Activated naive CD4-positive, alpha-beta T cell treated with anti-CD3 and anti-CD28 coated beads, Interleukin-2, amount 50 U/mL, for 24 hours (primary cell): ENCODE results near the gene MYH13.

Experiments
- H3K27ac Mint-ChIP-seq: one replicate; pipeline ENCODE4 v1.8.0; 2021; ENCODE audit warnings: mild to moderate bottlenecking, mixed read lengths
- H3K27me3 Mint-ChIP-seq: one replicate; pipeline ENCODE4 v1.8.0; 2021; ENCODE audit warnings: mixed read lengths
- H3K36me3 Mint-ChIP-seq: one replicate; pipeline ENCODE4 v1.8.0; 2021; ENCODE audit warnings: mixed read lengths
- H3K4me1 Mint-ChIP-seq: one replicate; pipeline ENCODE4 v1.8.0; 2021; ENCODE audit warnings: mixed read lengths
- H3K4me3 Mint-ChIP-seq: one replicate; pipeline ENCODE4 v1.8.0; 2021; ENCODE audit warnings: mild to moderate bottlenecking, mixed read lengths
- H3K9me3 Mint-ChIP-seq: one replicate; pipeline ENCODE4 v1.8.0; 2021; ENCODE audit warnings: mixed read lengths

MYH13 gene

GRCh38 chr17:10325031-10325695 lies 47.6 kb downstream of the MYH13 start:
- Mint-ChIP-seq H3K4me1 (no peaks in the 10 kb centered on the region), H3K27ac (no peak overlapping the region), H3K27me3 (peaks cover 2% of the 10 kb centered on the region), H3K9me3 (peaks cover 7% of the 10 kb centered on the region), H3K4me3 (no peak overlapping the region), H3K36me3 (no peaks in the 10 kb centered on the region)

GRCh38 chr17:10323812-10324610 lies 48.8 kb downstream of the MYH13 start:
- H3K27me3 Mint-ChIP-seq, result no peaks in the 10 kb centered on the region
- H3K9me3 Mint-ChIP-seq, result peaks cover 2% of the 10 kb centered on the region
- H3K27ac Mint-ChIP-seq, result no peak overlapping the region
- no peak overlapping the region for H3K4me3 Mint-ChIP-seq
- no peaks in the 10 kb centered on the region for H3K36me3 Mint-ChIP-seq
- H3K4me1 Mint-ChIP-seq, result no peaks in the 10 kb centered on the region

- H3K4me3 Mint-ChIP-seq, result no peak overlapping the region
- peaks cover 3% of the 10 kb centered on the region for H3K27me3 Mint-ChIP-seq
- H3K36me3 Mint-ChIP-seq, result no peaks in the 10 kb centered on the region
- H3K9me3 Mint-ChIP-seq, result no peaks in the 10 kb centered on the region
- H3K4me1 Mint-ChIP-seq, result no peaks in the 10 kb centered on the region
- H3K27ac Mint-ChIP-seq, result no peak overlapping the region
Observed at GRCh38 chr17:10318535-10318934, 54.3 kb downstream of the MYH13 start.

GRCh38 chr17:10317543-10317834 lies 55.3 kb downstream of the MYH13 start:
- Mint-ChIP-seq H3K9me3 (no peaks in the 10 kb centered on the region), H3K36me3 (no peaks in the 10 kb centered on the region), H3K27ac (no peak overlapping the region), H3K4me1 (no peaks in the 10 kb centered on the region), H3K4me3 (no peak overlapping the region), H3K27me3 (peaks cover 3% of the 10 kb centered on the region)

GRCh38 chr17:10316801-10317542 lies 55.8 kb downstream of the MYH13 start:
- Mint-ChIP-seq H3K4me3 (no peak overlapping the region), H3K4me1 (no peaks in the 10 kb centered on the region), H3K27ac (no peak overlapping the region), H3K36me3 (no peaks in the 10 kb centered on the region), H3K9me3 (no peaks in the 10 kb centered on the region), H3K27me3 (peaks cover 3% of the 10 kb centered on the region)

GRCh38 chr17:10314329-10314728 lies 58.5 kb downstream of the MYH13 start:
- no peaks in the 10 kb centered on the region for H3K4me1 Mint-ChIP-seq
- H3K36me3 Mint-ChIP-seq, result no peaks in the 10 kb centered on the region
- H3K27ac Mint-ChIP-seq, result no peak overlapping the region
- H3K4me3 Mint-ChIP-seq, result no peak overlapping the region
- peaks cover 3% of the 10 kb centered on the region for H3K27me3 Mint-ChIP-seq
- no peaks in the 10 kb centered on the region for H3K9me3 Mint-ChIP-seq

- no peaks in the 10 kb centered on the region for H3K4me1 Mint-ChIP-seq
- no peak overlapping the region for H3K27ac Mint-ChIP-seq
- H3K36me3 Mint-ChIP-seq, result no peaks in the 10 kb centered on the region
- H3K4me3 Mint-ChIP-seq, result no peak overlapping the region
- no peaks in the 10 kb centered on the region for H3K9me3 Mint-ChIP-seq
- H3K27me3 Mint-ChIP-seq, result peaks cover 3% of the 10 kb centered on the region
Observed at GRCh38 chr17:10313037-10313672, 59.7 kb downstream of the MYH13 start.

GRCh38 chr17:10311131-10311530 lies 61.7 kb downstream of the MYH13 start:
- Mint-ChIP-seq H3K4me1 (no peaks in the 10 kb centered on the region), H3K4me3 (no peak overlapping the region), H3K36me3 (no peaks in the 10 kb centered on the region), H3K27me3 (peaks cover 3% of the 10 kb centered on the region), H3K9me3 (no peaks in the 10 kb centered on the region), H3K27ac (no peak overlapping the region)

GRCh38 chr17:10309003-10309974 lies 63.5 kb downstream of the MYH13 start:
- no peaks in the 10 kb centered on the region for H3K9me3 Mint-ChIP-seq
- no peak overlapping the region for H3K27ac Mint-ChIP-seq
- H3K4me1 Mint-ChIP-seq, result no peaks in the 10 kb centered on the region
- no peaks in the 10 kb centered on the region for H3K36me3 Mint-ChIP-seq
- no peak overlapping the region for H3K4me3 Mint-ChIP-seq
- H3K27me3 Mint-ChIP-seq, result no peaks in the 10 kb centered on the region

GRCh38 chr17:10306585-10306984 lies 66.2 kb downstream of the MYH13 start:
- Mint-ChIP-seq H3K4me3 (no peak overlapping the region), H3K36me3 (no peaks in the 10 kb centered on the region), H3K27me3 (no peaks in the 10 kb centered on the region), H3K4me1 (no peaks in the 10 kb centered on the region), H3K27ac (no peak overlapping the region), H3K9me3 (no peaks in the 10 kb centered on the region)

- H3K36me3 Mint-ChIP-seq, result no peaks in the 10 kb centered on the region
- no peak overlapping the region for H3K27ac Mint-ChIP-seq
- H3K27me3 Mint-ChIP-seq, result peaks cover 1% of the 10 kb centered on the region
- no peaks in the 10 kb centered on the region for H3K4me1 Mint-ChIP-seq
- H3K4me3 Mint-ChIP-seq, result no peak overlapping the region
- no peaks in the 10 kb centered on the region for H3K9me3 Mint-ChIP-seq
Observed at GRCh38 chr17:10305398-10305797, 67.4 kb downstream of the MYH13 start.

- H3K36me3 Mint-ChIP-seq, result no peaks in the 10 kb centered on the region
- H3K27ac Mint-ChIP-seq, result no peak overlapping the region
- peaks cover 1% of the 10 kb centered on the region for H3K27me3 Mint-ChIP-seq
- H3K4me3 Mint-ChIP-seq, result no peak overlapping the region
- H3K4me1 Mint-ChIP-seq, result no peaks in the 10 kb centered on the region
- H3K9me3 Mint-ChIP-seq, result no peaks in the 10 kb centered on the region
Observed at GRCh38 chr17:10304758-10305300, 68.0 kb downstream of the MYH13 start.

GRCh38 chr17:10297691-10298090 lies 75.1 kb downstream of the MYH13 start:
- Mint-ChIP-seq H3K27me3 (peaks cover 1% of the 10 kb centered on the region), H3K9me3 (no peaks in the 10 kb centered on the region), H3K27ac (no peak overlapping the region), H3K4me1 (no peaks in the 10 kb centered on the region), H3K36me3 (no peaks in the 10 kb centered on the region), H3K4me3 (no peak overlapping the region)

- no peak overlapping the region for H3K27ac Mint-ChIP-seq
- H3K9me3 Mint-ChIP-seq, result no peaks in the 10 kb centered on the region
- no peaks in the 10 kb centered on the region for H3K36me3 Mint-ChIP-seq
- no peaks in the 10 kb centered on the region for H3K4me1 Mint-ChIP-seq
- H3K4me3 Mint-ChIP-seq, result no peak overlapping the region
- H3K27me3 Mint-ChIP-seq, result peaks cover 3% of the 10 kb centered on the region
Observed at GRCh38 chr17:10295728-10296343, 77.0 kb downstream of the MYH13 start.
